Endothelial cell of umbilical vein (primary cell): Measurements from ENCODE around the gene TPRG1L.

Experiments used
- EZH2 ChIP-seq: IDR thresholded peaks from 2 replicates; pipeline ENCODE4 v1.6.1; 2012; ENCODE audit warnings: borderline replicate concordance, low read depth, mild to moderate bottlenecking, moderate library complexity, low read length, inconsistent platforms; ENCODE audit not compliant: severe bottlenecking
- MYC ChIP-seq: IDR thresholded peaks from one replicate; pipeline ENCODE4 v1.6.1; 2011; ENCODE audit warnings: mild to moderate bottlenecking, low read depth, low read length
- POLR2A ChIP-seq: IDR thresholded peaks from 2 replicates; pipeline ENCODE4 v1.6.1; 2012; ENCODE audit warnings: low read depth, mild to moderate bottlenecking, control low read depth, low read length
- POLR2AphosphoS5 ChIP-seq: IDR thresholded peaks from 2 replicates; pipeline ENCODE4 v1.6.1; 2012; ENCODE audit warnings: low read depth, mild to moderate bottlenecking, control low read depth, low read length, moderate library complexity; ENCODE audit not compliant: insufficient read depth
- TF ChIP-seq, protein P1 (sequence below), 2 donors: IDR thresholded peaks; 1 replicate in 1 of 2; 2 replicates in 1 of 2; pipeline ENCODE4 v1.5.1; 2011; ENCODE audit warnings: low read length in 2 of 2, mild to moderate bottlenecking in 2 of 2, moderate library complexity in 2 of 2, control low read depth in 1 of 2, inconsistent platforms in 1 of 2, low read depth in 1 of 2; ENCODE audit not compliant: insufficient read depth in 1 of 2; ENCODE audit errors: extremely low read depth in 1 of 2

GRCh38 chr1:3578906-3579305 is 45.9 kb upstream of the TPRG1L start:
- TF ChIP-seq EZH2 = no peak
- TF ChIP-seq, protein P1, sequence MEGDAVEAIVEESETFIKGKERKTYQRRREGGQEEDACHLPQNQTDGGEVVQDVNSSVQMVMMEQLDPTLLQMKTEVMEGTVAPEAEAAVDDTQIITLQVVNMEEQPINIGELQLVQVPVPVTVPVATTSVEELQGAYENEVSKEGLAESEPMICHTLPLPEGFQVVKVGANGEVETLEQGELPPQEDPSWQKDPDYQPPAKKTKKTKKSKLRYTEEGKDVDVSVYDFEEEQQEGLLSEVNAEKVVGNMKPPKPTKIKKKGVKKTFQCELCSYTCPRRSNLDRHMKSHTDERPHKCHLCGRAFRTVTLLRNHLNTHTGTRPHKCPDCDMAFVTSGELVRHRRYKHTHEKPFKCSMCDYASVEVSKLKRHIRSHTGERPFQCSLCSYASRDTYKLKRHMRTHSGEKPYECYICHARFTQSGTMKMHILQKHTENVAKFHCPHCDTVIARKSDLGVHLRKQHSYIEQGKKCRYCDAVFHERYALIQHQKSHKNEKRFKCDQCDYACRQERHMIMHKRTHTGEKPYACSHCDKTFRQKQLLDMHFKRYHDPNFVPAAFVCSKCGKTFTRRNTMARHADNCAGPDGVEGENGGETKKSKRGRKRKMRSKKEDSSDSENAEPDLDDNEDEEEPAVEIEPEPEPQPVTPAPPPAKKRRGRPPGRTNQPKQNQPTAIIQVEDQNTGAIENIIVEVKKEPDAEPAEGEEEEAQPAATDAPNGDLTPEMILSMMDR (IDR thresholded peaks at IDR 0.05; ENCODE audit: extremely low read depth in 1 of 2, insufficient read depth in 1 of 2, low read depth in 1 of 2, low read length in 2 of 2) = no peak
- no peak for TF ChIP-seq MYC
- no peak for TF ChIP-seq POLR2A
- TF ChIP-seq POLR2AphosphoS5 = no peak
